Trophoblast cell (in vitro differentiated cells and primary cell): ENCODE data around the gene TAS1R1.
A peak's percentile ranks its signal among the peaks of the same experiment; 100 is the strongest.

Experiments
- DNase-seq, 2 donors: peaks; one replicate each; pipeline ENCODE4 v3.0.0-alpha.2; 2016
- H2AFZ ChIP-seq: 2 replicates; pipeline ENCODE4 v1.6.1; 2013; ENCODE audit warnings: low read length, moderate library complexity, mild to moderate bottlenecking; ENCODE audit not compliant: insufficient read depth, poor library complexity
- H2AK5ac ChIP-seq: 2 replicates; pipeline ENCODE4 v1.6.1; 2013; ENCODE audit warnings: mild to moderate bottlenecking, low read length
- H2BK120ac ChIP-seq: 2 replicates; pipeline ENCODE4 v1.6.1; 2013; ENCODE audit warnings: low read length, mild to moderate bottlenecking, moderate library complexity; ENCODE audit not compliant: insufficient read depth, poor library complexity
- H2BK12ac ChIP-seq: 2 replicates; pipeline ENCODE4 v1.6.1; 2013; ENCODE audit warnings: mild to moderate bottlenecking, low read length, moderate library complexity
- H2BK5ac ChIP-seq: 2 replicates; pipeline ENCODE4 v1.6.1; 2013; ENCODE audit warnings: low read length, low read depth, moderate library complexity, mild to moderate bottlenecking; ENCODE audit not compliant: poor library complexity
- H3K14ac ChIP-seq: 2 replicates; pipeline ENCODE4 v1.6.1; 2013; ENCODE audit warnings: mild to moderate bottlenecking, low read length
- H3K18ac ChIP-seq: 2 replicates; pipeline ENCODE4 v1.6.1; 2013; ENCODE audit warnings: mild to moderate bottlenecking, low read length
- H3K23ac ChIP-seq: 2 replicates; pipeline ENCODE4 v1.6.1; 2013; ENCODE audit warnings: low read length
- H3K27ac ChIP-seq: 2 replicates; pipeline ENCODE4 v1.5.1; 2013; ENCODE audit warnings: low read depth, mild to moderate bottlenecking, inconsistent platforms, low read length, moderate library complexity
- H3K27me3 ChIP-seq: 2 replicates; pipeline ENCODE4 v1.6.1; 2013; ENCODE audit warnings: inconsistent platforms, mild to moderate bottlenecking, low read length, moderate library complexity; ENCODE audit not compliant: insufficient read depth
- H3K36me3 ChIP-seq, 2 experiments: 1 replicate in 1 of 2; 2 replicates in 1 of 2; pipeline ENCODE4 v1.6.1; 2013; ENCODE audit warnings: low read length in 2 of 2, mild to moderate bottlenecking in 2 of 2, moderate library complexity in 1 of 2; ENCODE audit not compliant: insufficient read depth in 2 of 2, control insufficient read depth in 1 of 2
- H3K4ac ChIP-seq: 2 replicates; pipeline ENCODE4 v1.6.1; 2013; ENCODE audit warnings: low read depth, mild to moderate bottlenecking, low read length, moderate library complexity
- H3K4me1 ChIP-seq, 2 experiments: 1 replicate in 1 of 2; 2 replicates in 1 of 2; pipeline ENCODE4 v1.6.1; 2013; ENCODE audit warnings: low read length in 2 of 2, mild to moderate bottlenecking in 2 of 2, moderate library complexity in 1 of 2; ENCODE audit not compliant: insufficient read depth in 2 of 2, control insufficient read depth in 1 of 2
- H3K4me2 ChIP-seq: 2 replicates; pipeline ENCODE4 v1.6.1; 2013; ENCODE audit warnings: inconsistent platforms, mild to moderate bottlenecking, low read length, moderate library complexity
- H3K4me3 ChIP-seq: 2 replicates; pipeline ENCODE4 v1.5.1; 2013; ENCODE audit warnings: mild to moderate bottlenecking, low read depth, low read length, inconsistent platforms
- H3K79me1 ChIP-seq: one replicate; pipeline ENCODE4 v1.6.1; 2013; ENCODE audit warnings: low read length
- H3K79me2 ChIP-seq: 2 replicates; pipeline ENCODE4 v1.6.1; 2013; ENCODE audit warnings: low read length, mild to moderate bottlenecking; ENCODE audit not compliant: control insufficient read depth, insufficient read depth, poor library complexity
- H3K9ac ChIP-seq: 2 replicates; pipeline ENCODE4 v1.6.1; 2013; ENCODE audit warnings: mild to moderate bottlenecking, low read length
- H3K9me3 ChIP-seq: 2 replicates; pipeline ENCODE4 v1.6.1; 2013; ENCODE audit warnings: low read depth, mild to moderate bottlenecking, control low read depth, inconsistent platforms, low read length; ENCODE audit not compliant: insufficient read depth
- H4K12ac ChIP-seq: 2 replicates; pipeline ENCODE4 v1.6.1; 2013; ENCODE audit warnings: low read depth, mild to moderate bottlenecking, low read length, moderate library complexity
- H4K8ac ChIP-seq: 2 replicates; pipeline ENCODE4 v1.6.1; 2013; ENCODE audit warnings: low read depth, mild to moderate bottlenecking, low read length, moderate library complexity
- H4K91ac ChIP-seq: one replicate; pipeline ENCODE4 v1.6.1; 2013; ENCODE audit warnings: low read depth, mild to moderate bottlenecking, low read length, moderate library complexity
- WGBS: extraction: QIAGEN DNeasy Blood & Tissue Kit; methylation state at CpG from one replicate; pipeline ENCODE4 v1.1.7; 2013; ENCODE audit warnings: missing lambda C conversion rate; ENCODE audit not compliant: insufficient read length, insufficient coverage; ENCODE audit errors: extremely low coverage; 5-methylcytosine and 5-hydroxymethylcytosine counted together

TAS1R1 gene

GRCh38 chr1:6572653-6573383, 17.7 kb downstream of the TAS1R1 start:
- H3K14ac ChIP-seq, result no peak overlapping the region
- no peaks in the 10 kb centered on the region for H3K4me1 ChIP-seq
- DNase-seq, result no peak
- H3K36me3 ChIP-seq, result no peaks in the 10 kb centered on the region
- no peak overlapping the region for H3K23ac ChIP-seq
- no peak overlapping the region for H3K4me3 ChIP-seq
- H3K9ac ChIP-seq, result no peak overlapping the region
- no peaks in the 10 kb centered on the region for H3K79me2 ChIP-seq
- no peak overlapping the region for H3K18ac ChIP-seq
- no peak overlapping the region for H4K8ac ChIP-seq
- H3K27me3 ChIP-seq, result no peaks in the 10 kb centered on the region
- no peak overlapping the region for H3K4ac ChIP-seq
- no peak overlapping the region for H4K91ac ChIP-seq
- H2BK12ac ChIP-seq, result no peak overlapping the region
- no peak overlapping the region for H3K27ac ChIP-seq
- no peak overlapping the region for H2AFZ ChIP-seq
- H2BK5ac ChIP-seq, result no peak overlapping the region
- no peaks in the 10 kb centered on the region for H3K79me1 ChIP-seq
- H4K12ac ChIP-seq, result no peak overlapping the region
- H2AK5ac ChIP-seq, result no peak overlapping the region
- peaks cover 7% of the 10 kb centered on the region for H3K9me3 ChIP-seq
- WGBS, result no CpG with 5 or more reads among the region's 12 CpGs
- no peak overlapping the region for H2BK120ac ChIP-seq
- H3K4me2 ChIP-seq, result no peak overlapping the region

GRCh38 chr1:6574025-6574620, 19.0 kb downstream of the TAS1R1 start:
- Histone ChIP-seq H4K91ac (no peak overlapping the region), H3K23ac (no peak overlapping the region), H4K8ac (no peak overlapping the region), H2AK5ac (no peak overlapping the region), H3K14ac (no peak overlapping the region), H3K79me1 (no peaks in the 10 kb centered on the region), H3K18ac (no peak overlapping the region), H3K4ac (no peak overlapping the region), H2BK12ac (no peak overlapping the region), H3K4me3 (no peak overlapping the region), H2BK5ac (no peak overlapping the region), H3K27me3 (no peaks in the 10 kb centered on the region), H2BK120ac (no peak overlapping the region), H3K79me2 (no peaks in the 10 kb centered on the region), H3K9me3 (peaks cover 7% of the 10 kb centered on the region), H3K36me3 (no peaks in the 10 kb centered on the region), H2AFZ (no peak overlapping the region), H3K4me1 (peaks cover 0 to under 1% of the 10 kb centered on the region in 2 experiments), H3K27ac (no peak overlapping the region), H3K9ac (no peak overlapping the region), H4K12ac (no peak overlapping the region), H3K4me2 (no peak overlapping the region)
- DNase-seq, result no peak
- no CpG with 5 or more reads among the region's 8 CpGs for WGBS

GRCh38 chr1:6574818-6575217, 19.7 kb downstream of the TAS1R1 start:
- Histone ChIP-seq H3K27ac (no peak overlapping the region), H2BK12ac (no peak overlapping the region), H3K4me3 (no peak overlapping the region), H2AK5ac (no peak overlapping the region), H3K4ac (no peak overlapping the region), H2AFZ (no peak overlapping the region), H2BK5ac (no peak overlapping the region), H3K9me3 (peaks cover 9% of the 10 kb centered on the region), H3K18ac (no peak overlapping the region), H3K79me1 (peaks cover 3% of the 10 kb centered on the region), H3K23ac (no peak overlapping the region), H3K36me3 (no peaks in the 10 kb centered on the region), H2BK120ac (no peak overlapping the region), H3K79me2 (no peaks in the 10 kb centered on the region), H4K8ac (no peak overlapping the region), H3K27me3 (no peaks in the 10 kb centered on the region), H3K4me2 (no peak overlapping the region), H4K12ac (no peak overlapping the region), H3K14ac (no peak overlapping the region), H3K9ac (no peak overlapping the region), H4K91ac (no peak overlapping the region), H3K4me1 (peaks cover 5% of the 10 kb centered on the region in 2 experiments)
- DNase-seq, result no peak
- WGBS, result no CpG with 5 or more reads among the region's 14 CpGs

- Histone ChIP-seq H3K4me3 (no peak overlapping the region), H3K79me1 (peaks cover 6% of the 10 kb centered on the region), H3K36me3 (peaks cover 0 to 8% of the 10 kb centered on the region in 2 experiments), H3K9me3 (peaks cover 3% of the 10 kb centered on the region), H3K4me1 (peaks cover 11 to 12% of the 10 kb centered on the region in 2 experiments), H3K27me3 (no peaks in the 10 kb centered on the region), H3K9ac (no peak overlapping the region), H4K8ac (no peak overlapping the region), H4K12ac (no peak overlapping the region), H3K14ac (no peak overlapping the region), H3K27ac (no peak overlapping the region), H3K18ac (no peak overlapping the region), H4K91ac (no peak overlapping the region), H2BK12ac (no peak overlapping the region), H3K4me2 (no peak overlapping the region), H2AFZ (no peak overlapping the region), H3K23ac (no peak overlapping the region), H2AK5ac (no peak overlapping the region), H3K79me2 (peaks cover 3% of the 10 kb centered on the region), H2BK5ac (no peak overlapping the region), H2BK120ac (no peak overlapping the region), H3K4ac (no peak overlapping the region)
- WGBS, result no CpG with 5 or more reads among the region's 6 CpGs
- peak; percentile 18 to 58 for DNase-seq
Observed at GRCh38 chr1:6577831-6578525, 22.9 kb downstream of the TAS1R1 start.
